HUDEP-2 (cell line): ENCODE measurements around the gene INTS14.

Source experiments
- DNase-seq, 76 experiments: peaks; one replicate each; lab custom pipeline; 2025; ENCODE audit not compliant: unreplicated experiment in 76 of 76; lab: John Stamatoyannopoulos, UW

INTS14 gene

DNA sequence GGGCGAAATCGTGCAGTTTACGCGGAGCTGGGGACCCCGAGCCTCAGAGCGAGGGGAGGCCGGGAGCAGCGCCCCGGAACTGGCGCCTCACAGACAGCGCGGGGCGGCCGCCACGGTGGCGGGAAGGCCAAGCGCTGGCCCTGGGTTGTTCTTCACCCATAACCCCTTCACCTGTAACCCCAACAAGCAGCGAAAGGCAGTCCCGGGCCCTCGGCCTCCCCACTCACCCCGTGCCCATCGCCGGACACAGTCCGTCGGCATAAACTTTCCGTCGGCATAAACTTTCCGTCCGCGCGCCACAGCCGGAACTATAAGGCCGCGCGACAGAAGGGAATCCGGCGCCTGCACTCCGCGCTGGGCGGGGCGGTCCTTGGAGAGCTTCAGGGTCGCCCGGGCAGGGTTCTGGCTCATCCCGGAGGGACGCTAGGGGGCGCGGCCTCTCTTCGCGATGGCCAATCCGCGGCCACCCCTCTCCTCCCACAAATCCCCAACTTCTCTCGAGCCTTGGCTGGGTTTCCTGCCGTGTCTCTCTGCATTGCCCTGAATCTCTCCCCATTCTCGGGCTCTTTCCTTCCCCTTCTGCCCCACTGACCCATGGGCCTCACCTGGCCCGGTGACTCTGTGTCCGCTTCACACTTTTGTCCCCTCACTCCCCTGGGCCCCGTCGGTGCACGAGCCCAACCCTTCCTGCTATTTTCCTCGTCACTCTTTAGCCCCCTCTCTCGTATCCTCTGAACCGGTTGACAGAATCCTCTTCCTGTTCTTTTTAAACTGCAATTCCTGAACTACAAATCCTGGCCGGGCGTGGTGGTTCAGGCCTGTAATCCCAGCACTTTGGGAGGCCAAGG lies at the start of gene INTS14:
Gene INTS14, minus strand, starts transcription at position 261 of the 848 bp plus-strand sequence. CDS start 3,751 bp downstream, outside the sequence.
- peak; percentile 19 to 97 (median 92) for DNase-seq

DNA sequence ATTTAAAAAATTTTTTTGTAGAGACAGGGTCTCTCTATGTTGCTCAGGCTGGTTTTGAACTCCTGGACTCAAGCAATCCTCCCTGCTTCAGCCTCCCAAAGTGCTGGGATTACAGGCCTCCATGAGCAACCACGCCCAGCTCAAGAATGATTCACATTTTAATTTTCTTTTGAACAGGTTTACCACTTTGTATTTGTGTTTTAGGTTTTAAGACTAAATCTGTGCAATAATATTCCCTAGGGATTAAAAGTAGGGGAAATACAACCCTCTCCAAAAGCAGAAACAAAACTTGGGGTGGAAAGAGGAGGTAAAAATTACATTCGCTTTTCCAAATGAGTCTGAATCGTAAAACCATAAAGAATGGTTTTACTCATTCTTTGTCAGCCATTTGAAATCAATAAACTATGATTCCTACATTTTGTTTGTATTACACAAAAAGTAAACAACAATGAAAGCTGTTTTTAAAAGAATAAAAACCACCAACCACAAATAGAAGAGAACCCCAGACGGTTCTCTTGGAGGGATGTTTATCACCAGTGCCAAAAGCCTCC lies 48.6 kb upstream of the INTS14 start:
- no peak for DNase-seq

- DNase-seq: no peak
Observed at GRCh38 chr15:65655457-65655856, 44.5 kb upstream of the INTS14 start.

DNA sequence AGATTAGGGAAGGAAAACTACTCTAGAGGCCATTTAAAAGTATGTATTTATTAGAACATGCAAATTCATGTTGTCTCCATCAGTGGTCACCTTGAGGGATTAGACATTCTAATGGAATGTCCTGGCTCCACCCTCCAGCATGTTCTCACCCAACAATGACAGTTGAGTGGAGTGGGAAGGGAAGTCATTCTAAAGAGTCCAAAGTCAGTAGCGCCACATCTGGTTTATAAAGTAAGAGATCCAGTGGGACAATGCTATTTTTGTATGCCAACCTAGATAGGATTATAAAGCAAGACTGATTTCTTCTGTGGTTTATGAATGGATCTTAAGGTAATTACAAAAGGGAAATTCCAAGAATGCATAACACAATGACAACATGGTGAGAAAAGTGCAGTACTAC lies 44.1 kb upstream of the INTS14 start:
- no peak for DNase-seq

GRCh38 chr15:65653801-65654521 lies 43.0 kb upstream of the INTS14 start:
- DNase-seq: no peak

DNA sequence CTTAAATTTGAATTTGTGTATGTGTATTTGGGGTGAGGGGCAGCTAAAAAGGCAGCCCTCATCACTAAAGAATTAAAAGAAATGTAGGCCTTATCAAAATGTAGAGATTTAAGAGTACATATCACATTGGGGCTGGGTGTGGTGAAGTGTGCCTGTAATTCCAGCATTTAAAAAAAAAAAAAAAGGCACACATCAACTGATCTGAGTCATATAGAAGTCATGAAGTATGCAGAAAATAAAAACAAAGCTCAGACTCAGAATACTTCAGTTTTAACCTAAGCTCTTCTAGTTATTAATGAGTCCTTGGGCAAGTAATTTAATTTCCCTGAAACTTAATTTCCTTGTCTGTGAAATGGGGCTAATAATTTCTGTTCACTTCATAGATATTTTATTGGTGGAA lies 42.4 kb upstream of the INTS14 start:
- no peak for DNase-seq

DNA sequence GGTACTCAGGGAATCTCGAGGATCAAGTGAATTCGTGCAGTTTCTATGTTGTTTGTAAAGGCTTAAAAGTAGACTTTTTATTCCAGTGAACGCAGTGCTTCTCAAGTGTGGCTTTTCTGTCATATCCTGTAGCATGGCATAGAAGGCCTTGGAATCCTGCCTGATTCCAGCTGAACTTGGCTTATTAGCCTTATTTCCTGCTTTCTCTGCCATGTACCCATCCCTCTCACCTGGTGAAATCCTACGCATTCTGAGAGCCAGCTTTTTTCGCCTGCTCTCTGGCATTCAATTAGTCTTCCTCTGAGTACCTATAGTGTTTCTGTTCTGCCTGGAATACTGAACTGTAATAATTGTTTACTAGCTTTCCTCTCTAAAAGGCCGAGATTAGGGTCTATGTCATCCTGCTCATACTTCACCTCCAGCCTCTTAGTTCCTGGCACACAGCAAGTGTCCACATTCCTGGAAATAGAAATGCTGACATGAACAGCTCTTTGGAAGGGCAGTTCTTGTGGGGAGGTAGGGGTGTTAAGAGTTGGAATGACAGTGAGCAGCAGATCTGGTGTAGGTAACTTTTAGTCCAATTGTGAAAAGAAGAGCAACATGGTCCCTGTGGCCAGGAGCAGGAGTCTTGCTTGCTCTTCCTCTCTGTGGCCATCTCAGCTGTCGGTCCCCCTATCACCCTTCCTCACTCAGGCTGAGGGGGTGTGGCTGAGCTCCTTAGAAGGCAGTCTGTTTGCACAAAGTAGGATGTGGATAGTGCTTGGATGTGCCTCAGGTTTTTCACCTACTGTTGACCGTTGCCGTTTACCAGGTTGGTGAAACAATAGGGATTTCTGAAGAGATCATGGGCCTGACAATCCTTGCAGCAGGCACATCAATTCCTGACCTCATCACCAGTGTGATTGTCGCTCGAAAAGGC lies 41.2 kb upstream of the INTS14 start:
- DNase-seq: no peak

GRCh38 chr15:65651042-65651322 lies 40.1 kb upstream of the INTS14 start:
- no peak for DNase-seq

GRCh38 chr15:65650312-65651041 lies 39.5 kb upstream of the INTS14 start:
- DNase-seq: no peak

DNA sequence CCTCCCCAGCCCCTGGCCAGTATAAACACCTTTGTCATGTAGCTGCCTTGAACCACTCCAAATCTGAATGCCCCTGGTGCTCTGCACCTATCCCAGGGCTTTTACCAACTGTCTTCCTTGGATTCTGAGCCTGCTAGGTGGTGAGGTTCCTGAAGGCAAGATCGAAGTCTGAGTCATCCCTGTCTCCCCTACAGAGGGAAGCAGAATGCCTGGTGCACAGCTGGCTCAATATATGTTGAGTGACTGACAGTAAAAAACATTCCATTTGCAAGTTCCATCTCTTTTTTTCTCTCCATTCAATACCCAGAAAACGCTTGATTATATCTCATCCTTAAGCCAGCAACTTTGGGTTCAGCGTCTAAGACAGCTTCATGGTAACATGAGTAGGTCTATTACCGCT lies 35.6 kb upstream of the INTS14 start:
- DNase-seq: no peak

DNA sequence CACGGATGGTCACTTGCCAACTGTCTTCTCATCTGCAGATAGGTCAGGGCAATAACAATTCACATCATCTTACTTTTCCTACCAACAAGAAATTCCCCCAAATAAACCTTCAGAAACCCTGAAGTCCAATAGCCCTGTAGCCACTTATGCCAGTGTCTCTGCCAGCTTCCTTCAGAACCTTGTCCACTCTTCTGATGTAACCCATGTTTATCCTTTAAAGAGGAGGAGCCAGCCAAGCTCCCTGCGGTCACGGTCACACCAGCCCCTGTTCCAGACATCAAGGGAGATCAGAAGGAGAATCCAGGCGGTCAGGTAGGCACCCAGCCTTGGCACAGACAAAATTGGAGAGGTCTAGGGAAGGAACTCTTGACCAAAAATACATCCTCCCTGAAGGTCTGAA lies 34.5 kb upstream of the INTS14 start:
- no peak for DNase-seq

- no peak for DNase-seq
Observed at GRCh38 chr15:65644282-65644681, 33.4 kb upstream of the INTS14 start.

- DNase-seq: no peak
Observed at GRCh38 chr15:65642594-65642993, 31.7 kb upstream of the INTS14 start.

- DNase-seq: no peak
Observed at GRCh38 chr15:65641768-65642475, 31.0 kb upstream of the INTS14 start.

GRCh38 chr15:65639509-65639908 lies 28.6 kb upstream of the INTS14 start:
- DNase-seq: no peak

- DNase-seq: peak in 42 of 76 experiments; percentile 4 to 72 (median 50)
Observed at GRCh38 chr15:65638681-65639089, 27.8 kb upstream of the INTS14 start.

- peak in 1 of 76 experiments; percentile 1 for DNase-seq
Observed at GRCh38 chr15:65638109-65638508, 27.2 kb upstream of the INTS14 start.

- no peak for DNase-seq
Observed at GRCh38 chr15:65634356-65634755, 23.4 kb upstream of the INTS14 start.

GRCh38 chr15:65633752-65634151 lies 22.8 kb upstream of the INTS14 start:
- DNase-seq: no peak
